HG03442 (cell line): ENCODE measurements around the gene RPL18.

Source experiments
- ATAC-seq: cut with Tn5 transposase; IDR thresholded peaks from one replicate; pipeline ENCODE4 v1.9.1; 2021; ENCODE audit warnings: mild to moderate bottlenecking, moderate library complexity; ENCODE audit not compliant: unreplicated experiment

The RPL18 gene

GRCh38 chr19:48630296-48631063, 11.5 kb upstream of the RPL18 start:
- ATAC-seq: no peak

- no peak for ATAC-seq
Measured at GRCh38 chr19:48629599-48630295, 10.8 kb upstream of the RPL18 start.

GRCh38 chr19:48629297-48629598, 10.3 kb upstream of the RPL18 start:
- ATAC-seq: no peak

GRCh38 chr19:48628486-48629296, 9.7 kb upstream of the RPL18 start:
- ATAC-seq: no peak

GRCh38 chr19:48627865-48628314, 8.9 kb upstream of the RPL18 start:
- no peak for ATAC-seq

- no peak for ATAC-seq
Measured at GRCh38 chr19:48627201-48627864, 8.4 kb upstream of the RPL18 start.

GRCh38 chr19:48625891-48626327, 6.9 kb upstream of the RPL18 start:
- ATAC-seq: no peak

- no peak for ATAC-seq
Measured at GRCh38 chr19:48624791-48625723, 6.1 kb upstream of the RPL18 start.

GRCh38 chr19:48624067-48624594, 5.2 kb upstream of the RPL18 start:
- peak; percentile 56 for ATAC-seq

- ATAC-seq: no peak
Measured at GRCh38 chr19:48623556-48624066, 4.6 kb upstream of the RPL18 start.

GRCh38 chr19:48619692-48620585, 961 bp upstream of the RPL18 start:
- no peak for ATAC-seq

GRCh38 chr19:48618278-48618915, 581 bp downstream of the RPL18 start:
- no peak for ATAC-seq

GRCh38 chr19:48617146-48617937, 1.6 kb downstream of the RPL18 start:
- ATAC-seq: no peak

- no peak for ATAC-seq
Measured at GRCh38 chr19:48616491-48617056, 2.4 kb downstream of the RPL18 start.

- no peak for ATAC-seq
Measured at GRCh38 chr19:48616041-48616436, 2.9 kb downstream of the RPL18 start.

- no peak for ATAC-seq
Measured at GRCh38 chr19:48615231-48616040, 3.5 kb downstream of the RPL18 start.
